Sigmoid colon (tissue), 7 donors: Measurements from ENCODE around the gene CHP1. TPM values are rescaled to one million over a fixed set of nuclear protein-coding genes. Genes with fewer than 3 reads are reported as not detected.
"Not testable (repeated sequence)": the region's sequence is repeated elsewhere in the genome, so short reads cannot be mapped to it uniquely, and the experiment has no call there.

Source experiments
- DNase-seq: peaks from one replicate; pipeline ENCODE4 v3.0.0-alpha.2; 2019
- H3K27ac ChIP-seq, 4 donors: fragments of 200-600 bp; sonication (generic); one replicate each; pipeline ENCODE4 v1.5.1; 2016 to 2019; ENCODE audit warnings: mild to moderate bottlenecking in 1 of 4
- H3K27me3 ChIP-seq, 3 donors: fragments of 200-600 bp; sonication (generic); one replicate each; pipeline ENCODE4 v1.5.1; 2019; ENCODE audit warnings: mild to moderate bottlenecking in 1 of 3
- H3K36me3 ChIP-seq, 4 donors: fragments of 200-600 bp; sonication (generic); one replicate each; pipeline ENCODE4 v1.5.1; 2016 to 2019
- H3K4me1 ChIP-seq, 4 donors: fragments of 200-600 bp; sonication (generic); one replicate each; pipeline ENCODE4 v1.5.1; 2017 to 2019
- H3K4me3 ChIP-seq, 4 donors: fragments of 200-600 bp; sonication (generic); one replicate each; pipeline ENCODE4 v1.5.1; 2017 to 2019; ENCODE audit warnings: mild to moderate bottlenecking in 2 of 4, moderate library complexity in 1 of 4
- H3K9me3 ChIP-seq, 4 donors: fragments of 200-600 bp in 3 of 4; sonication (generic) in 3 of 4; one replicate each; pipeline versions ENCODE4 v1.5.1 to v1.6.1; 2013 to 2019
- EP300 ChIP-seq, 4 donors: sonication (generic); formaldehyde crosslinking; IDR thresholded peaks; one replicate each; pipeline ENCODE4 v1.6.1; 2017; ENCODE audit warnings: antibody characterized with exemption in 4 of 4
- POLR2A ChIP-seq, 2 donors: fragments of 450-650 bp; IDR thresholded peaks; one replicate each; pipeline ENCODE4 v1.6.1; 2016; ENCODE audit warnings: antibody characterized with exemption in 2 of 2, mild to moderate bottlenecking in 2 of 2, moderate library complexity in 2 of 2
- POLR2AphosphoS5 ChIP-seq, 4 donors: sonication (generic); formaldehyde crosslinking; IDR thresholded peaks; one replicate each; pipeline ENCODE4 v1.6.1; 2017; ENCODE audit warnings: antibody characterized with exemption in 4 of 4
- WGBS, 2 donors: extraction: QIAGEN DNeasy Blood & Tissue Kit; methylation state at CpG; one replicate each; pipeline ENCODE4 v1.1.7; 2013; 5-methylcytosine and 5-hydroxymethylcytosine counted together
- intact Hi-C: fragments of 100-400 bp; cut with DNase I; formaldehyde crosslinking; loops from one replicate; pipeline ENCODE4 v1.15.1; 2023
- polyA plus RNA-seq, 3 donors: library from polyadenylated mRNA; stranded (reverse); fragments of 200-250 nt; gene quantifications; one replicate each; pipeline ENCODE4 v1.2.3, GENCODE V29; 2013
- total RNA-seq, 4 donors: library from RNA; depleted of rRNA; stranded (reverse); fragments of >200 nt; gene quantifications; one replicate each; pipeline ENCODE4 v1.1.0, GENCODE V29; 2016
- TF ChIP-seq, protein P1 (sequence below), 4 experiments: fragments of 450-650 bp in 3 of 4; fragments of 200-600 bp in 1 of 4; IDR thresholded peaks; one replicate each; pipeline ENCODE4 v1.5.1; 2016 to 2019; ENCODE audit warnings: antibody characterized with exemption in 4 of 4, mild to moderate bottlenecking in 3 of 4, moderate library complexity in 2 of 4
- donor health status: healthy with polysubstance abuse.
- donor health status: Bipolar disorder and iron deficiency.
- donor health status: healthy.

The CHP1 gene
- total and polyA plus RNA-seq, 7 donors, result 101 to 270 (median 118) TPM

- no peak overlapping the region for H3K4me3 ChIP-seq
- no peak overlapping the region for H3K27ac ChIP-seq
- H3K36me3 ChIP-seq, result peaks cover 0 to 51% (median 15%) of the 10 kb centered on the region in 4 donors
- no peaks in the 10 kb centered on the region for H3K9me3 ChIP-seq
- DNase-seq, result no peak
- intact Hi-C loops, result no loop called here
- no peak for TF ChIP-seq POLR2A (IDR thresholded peaks at IDR 0.05)
- TF ChIP-seq, protein P1, sequence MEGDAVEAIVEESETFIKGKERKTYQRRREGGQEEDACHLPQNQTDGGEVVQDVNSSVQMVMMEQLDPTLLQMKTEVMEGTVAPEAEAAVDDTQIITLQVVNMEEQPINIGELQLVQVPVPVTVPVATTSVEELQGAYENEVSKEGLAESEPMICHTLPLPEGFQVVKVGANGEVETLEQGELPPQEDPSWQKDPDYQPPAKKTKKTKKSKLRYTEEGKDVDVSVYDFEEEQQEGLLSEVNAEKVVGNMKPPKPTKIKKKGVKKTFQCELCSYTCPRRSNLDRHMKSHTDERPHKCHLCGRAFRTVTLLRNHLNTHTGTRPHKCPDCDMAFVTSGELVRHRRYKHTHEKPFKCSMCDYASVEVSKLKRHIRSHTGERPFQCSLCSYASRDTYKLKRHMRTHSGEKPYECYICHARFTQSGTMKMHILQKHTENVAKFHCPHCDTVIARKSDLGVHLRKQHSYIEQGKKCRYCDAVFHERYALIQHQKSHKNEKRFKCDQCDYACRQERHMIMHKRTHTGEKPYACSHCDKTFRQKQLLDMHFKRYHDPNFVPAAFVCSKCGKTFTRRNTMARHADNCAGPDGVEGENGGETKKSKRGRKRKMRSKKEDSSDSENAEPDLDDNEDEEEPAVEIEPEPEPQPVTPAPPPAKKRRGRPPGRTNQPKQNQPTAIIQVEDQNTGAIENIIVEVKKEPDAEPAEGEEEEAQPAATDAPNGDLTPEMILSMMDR (IDR thresholded peaks at IDR 0.05), result no peak
- no peak for TF ChIP-seq EP300 (IDR thresholded peaks at IDR 0.05)
- TF ChIP-seq POLR2AphosphoS5 (IDR thresholded peaks at IDR 0.05), result no peak
- WGBS, 2 donors, result 12 to 30% methylated on average over 3 of the region's 3 CpGs
- H3K4me1 ChIP-seq, result no peaks in the 10 kb centered on the region
- no peaks in the 10 kb centered on the region for H3K27me3 ChIP-seq
Measured at GRCh38 chr15:41258750-41259471, 27.8 kb downstream of the CHP1 start.

DNA sequence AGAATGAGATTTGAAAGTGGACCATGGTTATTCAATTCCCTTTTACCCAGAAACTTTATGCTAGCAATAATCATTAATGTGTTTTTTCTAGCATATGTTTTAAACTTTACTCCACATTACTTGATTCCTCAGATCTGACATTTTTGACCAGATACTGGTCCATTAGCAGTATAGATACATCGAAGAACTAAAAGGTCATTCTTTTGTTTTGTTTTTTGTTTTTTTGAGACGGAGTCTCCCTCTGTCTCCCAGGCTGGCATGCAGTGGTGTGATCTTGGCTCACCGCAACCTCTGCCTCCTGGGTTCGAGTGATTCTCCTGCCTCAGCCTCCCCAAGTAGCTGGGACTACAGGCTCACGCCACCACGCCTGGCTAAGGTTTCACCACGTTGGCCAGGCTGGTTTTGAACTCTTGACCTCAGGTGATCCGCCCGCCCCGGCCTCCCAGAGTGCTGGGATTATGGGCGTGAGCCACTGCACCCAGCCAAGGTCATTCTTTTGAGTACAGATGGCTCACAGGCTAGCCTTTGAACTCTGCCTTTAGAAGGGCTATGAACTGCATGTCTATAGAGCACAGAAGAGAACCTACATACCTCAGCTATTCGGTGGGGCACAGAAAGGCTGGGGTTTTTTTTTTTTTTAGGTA, 28.6 kb downstream of the CHP1 start:
- Histone ChIP-seq H3K27me3 (no peaks in the 10 kb centered on the region), H3K9me3 (no peaks in the 10 kb centered on the region), H3K4me1 (no peaks in the 10 kb centered on the region), H3K27ac (no peak overlapping the region), H3K36me3 (peaks cover 0 to 53% (median 20%) of the 10 kb centered on the region in 4 donors), H3K4me3 (no peak overlapping the region)
- intact Hi-C loops, result no loop called here
- no peak for TF ChIP-seq EP300 (IDR thresholded peaks at IDR 0.05)
- TF ChIP-seq, protein P1 (IDR thresholded peaks at IDR 0.05), result no peak
- no peak for TF ChIP-seq POLR2A (IDR thresholded peaks at IDR 0.05)
- TF ChIP-seq POLR2AphosphoS5 (IDR thresholded peaks at IDR 0.05), result no peak
- WGBS, 2 donors, result 42 to 65% methylated on average over 12 of the region's 12 CpGs
- DNase-seq, result no peak

DNA sequence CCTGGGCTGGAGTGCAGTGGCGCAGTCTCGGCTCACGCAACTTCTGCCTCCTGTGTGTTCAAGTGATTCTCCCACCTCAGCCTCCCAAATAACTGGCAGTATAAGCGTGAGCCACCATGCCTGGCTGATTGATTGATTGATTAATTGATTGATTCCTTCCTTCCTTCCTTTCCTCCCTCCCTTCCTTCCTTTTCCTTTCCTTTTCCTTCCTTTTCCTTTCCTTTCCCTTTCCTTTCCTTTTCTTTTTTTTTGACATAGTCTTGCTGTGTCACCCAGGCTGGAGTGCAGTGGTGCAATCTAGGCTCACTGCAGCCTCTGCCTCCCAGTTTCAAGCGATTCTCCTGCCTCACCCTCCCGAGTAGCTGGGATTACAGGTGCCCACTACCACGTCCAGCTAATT, 29.9 kb downstream of the CHP1 start:
- H3K27me3 ChIP-seq, H3K9me3 ChIP-seq, DNase-seq, H3K4me3 ChIP-seq, H3K27ac ChIP-seq, H3K4me1 ChIP-seq, intact Hi-C loops: not testable (repeated sequence)
- H3K36me3 ChIP-seq, result peaks cover 0 to 60% (median 25%) of the 10 kb centered on the region in 4 donors
- WGBS, 2 donors, result 96 to 98% methylated on average over 7 of the region's 7 CpGs

DNA sequence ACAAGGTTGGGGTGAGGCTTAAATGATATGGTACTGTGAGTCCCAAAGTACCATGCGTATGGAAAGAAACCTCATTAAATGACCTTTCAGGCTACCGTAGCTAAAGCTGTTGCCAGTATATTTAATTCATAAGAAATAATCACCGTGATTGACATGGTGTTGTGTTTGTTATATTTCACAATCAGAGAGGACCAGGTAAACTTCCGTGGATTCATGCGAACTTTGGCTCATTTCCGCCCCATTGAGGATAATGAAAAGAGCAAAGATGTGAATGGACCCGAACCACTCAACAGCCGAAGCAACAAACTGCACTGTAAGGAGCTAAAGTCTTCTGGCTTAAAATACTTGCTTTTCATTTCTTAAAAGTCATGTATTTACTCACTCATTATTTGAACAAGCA, 31.5 kb downstream of the CHP1 start:
- Histone ChIP-seq H3K27ac (no peak overlapping the region), H3K27me3 (no peaks in the 10 kb centered on the region), H3K4me3 (no peak overlapping the region), H3K4me1 (no peaks in the 10 kb centered on the region), H3K9me3 (no peaks in the 10 kb centered on the region), H3K36me3 (peaks cover 0 to 61% (median 28%) of the 10 kb centered on the region in 4 donors)
- TF ChIP-seq POLR2AphosphoS5 (IDR thresholded peaks at IDR 0.05) (no peak), POLR2A (IDR thresholded peaks at IDR 0.05) (no peak), EP300 (IDR thresholded peaks at IDR 0.05) (no peak)
- TF ChIP-seq, protein P1 (IDR thresholded peaks at IDR 0.05), result no peak
- WGBS, 2 donors, result 96 to 97% methylated on average over 8 of the region's 8 CpGs
- DNase-seq, result no peak
- intact Hi-C loops, result no loop called here

DNA sequence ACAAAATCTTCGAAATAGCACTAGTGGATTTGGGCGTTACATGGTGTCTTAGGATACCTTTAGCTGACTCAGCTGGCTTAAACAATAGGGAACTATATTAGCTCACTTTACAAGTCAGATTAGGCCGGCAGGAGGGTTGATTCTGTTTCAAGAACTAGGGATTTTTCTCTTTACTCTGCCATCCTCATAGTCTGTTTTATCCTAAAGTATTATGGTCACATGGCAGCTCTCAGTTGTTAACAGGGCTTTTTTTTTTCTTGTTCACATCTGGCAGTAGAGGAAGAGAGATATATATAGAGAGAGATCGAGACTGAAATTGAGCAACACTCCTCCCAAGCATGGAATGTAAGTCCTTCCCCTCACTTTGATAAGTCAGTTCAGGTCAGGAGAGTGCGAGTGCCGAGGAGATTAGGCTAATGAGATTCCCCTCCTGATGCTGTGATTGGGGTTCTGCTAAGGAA, 32.9 kb downstream of the CHP1 start:
- 82 to 90% methylated on average over 6 of the region's 6 CpGs for WGBS, 2 donors
- Histone ChIP-seq H3K9me3 (no peaks in the 10 kb centered on the region), H3K27ac (no peak overlapping the region), H3K4me1 (no peaks in the 10 kb centered on the region), H3K36me3 (peaks cover 0 to 48% (median 26%) of the 10 kb centered on the region in 4 donors), H3K27me3 (no peaks in the 10 kb centered on the region), H3K4me3 (no peak overlapping the region)
- no peak for DNase-seq
- intact Hi-C loops, result no loop called here
- TF ChIP-seq POLR2A (IDR thresholded peaks at IDR 0.05), result no peak
- no peak for TF ChIP-seq POLR2AphosphoS5 (IDR thresholded peaks at IDR 0.05)
- TF ChIP-seq EP300 (IDR thresholded peaks at IDR 0.05), result no peak
- TF ChIP-seq, protein P1 (IDR thresholded peaks at IDR 0.05), result no peak
